Endothelial cell of umbilical vein (primary cell): ENCODE results near the gene LRIG1. TPM values are rescaled to one million over a fixed set of nuclear protein-coding genes. Genes with fewer than 3 reads are reported as not detected.
"Not testable (repeated sequence)": the region's sequence is repeated elsewhere in the genome, so short reads cannot be mapped to it uniquely, and the experiment has no call there.

Experiments
- BruUV-seq: library from RNA; stranded (reverse); fragments of 400-500 nt; replicated peaks from 2 replicates; lab custom pipeline; 2021; lab: Mats Ljungman, UMichigan
- CTCF ChIA-PET: fragments of 300-600, 350-600 bp; sonication (Branson Sonifier 250); formaldehyde crosslinking; loops from one replicate; lab custom pipeline; 2021; ENCODE audit warnings: antibody characterized with exemption, inconsistent platforms; lab: Charles Lee
- POLR2A ChIA-PET: fragments of 300-600, 350-600 bp; sonication (Branson Sonifier 250); formaldehyde crosslinking; loops from one replicate; lab custom pipeline; 2021; ENCODE audit warnings: antibody characterized with exemption, inconsistent platforms; lab: Charles Lee
- DNase-seq: peaks from one replicate; pipeline ENCODE4 v3.0.0-alpha.2; 2011; ENCODE audit warnings: low read depth, low spot score
- FAIRE-seq: peaks from 2 replicates; lab custom pipeline; 2011; peaks lifted over from hg19 to GRCh38; lab: Jason Lieb, UNC
- H2AFZ ChIP-seq: 2 replicates; pipeline ENCODE4 v1.6.0; 2012; ENCODE audit warnings: low read depth, low read length, control low read depth, inconsistent platforms
- H3K27ac ChIP-seq: 2 replicates; pipeline ENCODE4 v1.5.1; 2011; ENCODE audit warnings: low read depth, mild to moderate bottlenecking, control low read depth, low read length, moderate library complexity; ENCODE audit not compliant: insufficient read depth
- H3K27me3 ChIP-seq, 2 experiments: 2 replicates each; pipeline versions ENCODE4 v1.6.0 to v1.6.1; 2011; ENCODE audit warnings: low read length in 2 of 2, mixed read lengths in 1 of 2; ENCODE audit not compliant: control insufficient read depth in 2 of 2, insufficient read depth in 2 of 2
- H3K36me3 ChIP-seq, 2 experiments: 2 replicates in 1 of 2; 3 replicates in 1 of 2; pipeline ENCODE4 v1.5.1; 2011; ENCODE audit warnings: low read length in 2 of 2, mild to moderate bottlenecking in 1 of 2, moderate library complexity in 1 of 2; ENCODE audit not compliant: control insufficient read depth in 2 of 2, insufficient read depth in 2 of 2; ENCODE audit errors: extremely low read depth in 1 of 2
- H3K4me1 ChIP-seq: 3 replicates; pipeline ENCODE4 v1.5.1; 2011; ENCODE audit warnings: mild to moderate bottlenecking, low read length; ENCODE audit not compliant: control insufficient read depth, insufficient read depth; ENCODE audit errors: extremely low read depth
- H3K4me2 ChIP-seq: 2 replicates; pipeline ENCODE4 v1.6.1; 2011; ENCODE audit warnings: low read length, control low read depth, mixed read lengths; ENCODE audit not compliant: insufficient read depth
- H3K4me3 ChIP-seq, 3 experiments: fragments of 200-600 bp in 1 of 3; sonication (generic), shearing (Covaris generic) in 1 of 3; replicated peaks in 1 of 3; 2 replicates each; pipeline ENCODE4 v1.5.1; 2011 to 2016; ENCODE audit warnings: control low read depth in 3 of 3, low read length in 3 of 3, mild to moderate bottlenecking in 2 of 3, inconsistent platforms in 1 of 3, low read depth in 1 of 3, moderate library complexity in 1 of 3; ENCODE audit not compliant: insufficient read depth in 1 of 3
- H3K79me2 ChIP-seq: 2 replicates; pipeline ENCODE4 v1.6.0; 2012; ENCODE audit warnings: low read length, inconsistent platforms; ENCODE audit not compliant: control insufficient read depth, insufficient read depth
- H3K9ac ChIP-seq: replicated peaks from 2 replicates; pipeline ENCODE3; 2011; ENCODE audit warnings: low read length, control low read depth; ENCODE audit not compliant: insufficient read depth; ENCODE audit errors: extremely low read depth
- H3K9me1 ChIP-seq: replicated peaks from 3 replicates; pipeline ENCODE4 v1.6.0; 2011; ENCODE audit warnings: mild to moderate bottlenecking, low read length; ENCODE audit not compliant: control insufficient read depth, insufficient read depth; ENCODE audit errors: extremely low read depth
- H3K9me3 ChIP-seq: replicated peaks from 2 replicates; pipeline ENCODE4 v1.5.1; 2012; ENCODE audit warnings: low read length, inconsistent platforms; ENCODE audit not compliant: control insufficient read depth, insufficient read depth
- H4K20me1 ChIP-seq: replicated peaks from 2 replicates; pipeline ENCODE3; 2011; ENCODE audit warnings: mild to moderate bottlenecking, low read length; ENCODE audit not compliant: control insufficient read depth, insufficient read depth; ENCODE audit errors: extremely low read depth
- dilution Hi-C: fragments of 300-500 bp; cut with MboI; formaldehyde crosslinking; loops from one replicate; pipeline ENCODE4 v1.15.0; 2019; ENCODE audit warnings: low sequenced_read_pairs; ENCODE audit not compliant: extremely low pct_ligation_motif_present
- intact Hi-C: fragments of 100-400 bp; cut with micrococcal nuclease; formaldehyde crosslinking; loops from one replicate; pipeline ENCODE4 v1.10.0; 2022
- polyA plus RNA-seq, 4 experiments: library from polyadenylated mRNA; depleted of rRNA in 3 of 4; stranded (reverse) in 3 of 4; unstranded in 1 of 4; fragments of >200 nt; gene quantifications; 2 replicates each; pipeline versions ENCODE4 v1.2.1 to v1.2.3, GENCODE V29; 2011 to 2012; ENCODE audit warnings: missing spikeins in 1 of 4
- total RNA-seq: library from RNA; stranded (reverse); gene quantifications from 2 replicates; pipeline ENCODE4 v1.2.3, GENCODE V29; 2021
- TF ChIP-seq, protein P1 (sequence below), 2 donors: IDR thresholded peaks; 1 replicate in 1 of 2; 2 replicates in 1 of 2; pipeline ENCODE4 v1.5.1; 2011; ENCODE audit warnings: low read length in 2 of 2, mild to moderate bottlenecking in 2 of 2, moderate library complexity in 2 of 2, control low read depth in 1 of 2, inconsistent platforms in 1 of 2, low read depth in 1 of 2; ENCODE audit not compliant: insufficient read depth in 1 of 2; ENCODE audit errors: extremely low read depth in 1 of 2

The LRIG1 gene
- total and polyA plus RNA-seq, 2 donors (not counting 3 experiments of a cell fraction or from before 2014, with no cell fraction given), result 50.3 to 52.2 TPM

DNA sequence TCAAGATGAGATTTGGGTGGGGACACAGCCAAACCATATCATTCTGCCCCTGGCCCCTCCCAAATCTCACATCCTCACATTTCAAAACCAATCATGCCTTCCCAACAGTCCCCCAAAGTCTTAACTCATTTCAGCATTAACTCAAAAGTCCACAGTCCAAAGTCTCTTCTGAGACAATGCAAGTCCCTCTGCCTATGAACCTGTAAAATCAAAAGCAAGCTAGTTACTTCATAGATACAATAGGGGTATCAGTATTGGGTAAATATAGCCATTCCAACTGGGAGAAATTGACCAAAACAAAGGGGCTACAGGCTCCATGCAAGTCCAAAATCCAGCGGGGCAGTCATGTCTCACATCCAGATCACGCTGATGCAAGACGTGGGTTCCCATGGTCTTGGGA is 79.7 kb downstream of the LRIG1 start:
- H4K20me1 ChIP-seq, DNase-seq, H3K4me3 ChIP-seq, H3K27me3 ChIP-seq, H2AFZ ChIP-seq, dilution Hi-C loops, H3K9ac ChIP-seq, BruUV-seq, FAIRE-seq, H3K36me3 ChIP-seq, intact Hi-C loops, H3K9me1 ChIP-seq, H3K4me1 ChIP-seq, H3K4me2 ChIP-seq, H3K27ac ChIP-seq, H3K9me3 ChIP-seq: not testable (repeated sequence)
- ChIA-PET POLR2A (interaction anchor here (0.6 kb wide), 1 partner anchor 46 kb away, joined by 3 read pairs; no protein-coding TSS in a partner anchor), CTCF (interaction anchor here (0.9 kb wide), 1 partner anchor 14 kb away, joined by 3 read pairs; no protein-coding TSS in a partner anchor)
- H3K79me2 ChIP-seq, result peaks cover 14% of the 10 kb centered on the region

DNA sequence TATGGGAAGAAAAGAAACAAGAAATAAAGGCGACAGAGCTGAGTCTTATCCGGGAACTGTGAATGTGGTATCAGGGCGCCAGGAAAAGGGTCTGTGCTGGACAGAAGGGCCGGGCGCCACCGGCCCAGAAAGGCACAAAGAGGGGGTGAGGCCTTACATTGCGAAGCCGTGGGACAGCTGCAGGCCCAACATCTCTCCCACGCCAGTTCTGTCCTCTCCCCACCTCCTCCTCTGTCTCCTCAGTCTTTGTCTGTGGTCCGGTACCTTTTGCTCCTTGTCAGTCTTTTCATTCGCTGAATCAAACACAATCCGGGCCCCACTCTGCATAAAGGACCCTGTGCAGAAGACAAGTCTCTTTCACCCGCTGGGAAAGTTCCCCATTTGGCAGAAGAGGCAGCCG is 81.8 kb downstream of the LRIG1 start:
- Histone ChIP-seq H3K27ac (no peak overlapping the region), H3K27me3 (no peaks in the 10 kb centered on the region), H3K79me2 (peaks cover 9% of the 10 kb centered on the region), H2AFZ (no peak overlapping the region), H3K4me2 (no peak overlapping the region), H3K9me1 (no peaks in the 10 kb centered on the region), H3K36me3 (peaks cover 0 to 14% of the 10 kb centered on the region in 2 experiments), H4K20me1 (no peaks in the 10 kb centered on the region), H3K9me3 (peaks cover 2% of the 10 kb centered on the region), H3K4me1 (no peaks in the 10 kb centered on the region), H3K9ac (no peak overlapping the region), H3K4me3 (no peak overlapping the region)
- no TSS peak for BruUV-seq
- intact Hi-C loops, result no loop called here
- CTCF ChIA-PET, result interaction anchor here (1.2 kb wide), 1 partner anchor 399 kb away, joined by 3 read pairs; no protein-coding TSS in a partner anchor
- dilution Hi-C loops, result no loop called here
- FAIRE-seq, result no peak
- TF ChIP-seq, protein P1, sequence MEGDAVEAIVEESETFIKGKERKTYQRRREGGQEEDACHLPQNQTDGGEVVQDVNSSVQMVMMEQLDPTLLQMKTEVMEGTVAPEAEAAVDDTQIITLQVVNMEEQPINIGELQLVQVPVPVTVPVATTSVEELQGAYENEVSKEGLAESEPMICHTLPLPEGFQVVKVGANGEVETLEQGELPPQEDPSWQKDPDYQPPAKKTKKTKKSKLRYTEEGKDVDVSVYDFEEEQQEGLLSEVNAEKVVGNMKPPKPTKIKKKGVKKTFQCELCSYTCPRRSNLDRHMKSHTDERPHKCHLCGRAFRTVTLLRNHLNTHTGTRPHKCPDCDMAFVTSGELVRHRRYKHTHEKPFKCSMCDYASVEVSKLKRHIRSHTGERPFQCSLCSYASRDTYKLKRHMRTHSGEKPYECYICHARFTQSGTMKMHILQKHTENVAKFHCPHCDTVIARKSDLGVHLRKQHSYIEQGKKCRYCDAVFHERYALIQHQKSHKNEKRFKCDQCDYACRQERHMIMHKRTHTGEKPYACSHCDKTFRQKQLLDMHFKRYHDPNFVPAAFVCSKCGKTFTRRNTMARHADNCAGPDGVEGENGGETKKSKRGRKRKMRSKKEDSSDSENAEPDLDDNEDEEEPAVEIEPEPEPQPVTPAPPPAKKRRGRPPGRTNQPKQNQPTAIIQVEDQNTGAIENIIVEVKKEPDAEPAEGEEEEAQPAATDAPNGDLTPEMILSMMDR (IDR thresholded peaks at IDR 0.05; ENCODE audit: extremely low read depth in 1 of 2, insufficient read depth in 1 of 2, low read depth in 1 of 2, low read length in 2 of 2), result no peak
- no peak for DNase-seq
- POLR2A ChIA-PET, result interaction anchor here (0.8 kb wide), 1 partner anchor 24 kb away, joined by 6 read pairs; no protein-coding TSS in a partner anchor
